GM18907 (cell line): ENCODE results near the gene MAPK11.

Experiments
- ATAC-seq: cut with Tn5 transposase; IDR thresholded peaks from one replicate; pipeline ENCODE4 v1.9.1; 2021; ENCODE audit warnings: mild to moderate bottlenecking, moderate library complexity; ENCODE audit not compliant: unreplicated experiment

MAPK11 gene

DNA sequence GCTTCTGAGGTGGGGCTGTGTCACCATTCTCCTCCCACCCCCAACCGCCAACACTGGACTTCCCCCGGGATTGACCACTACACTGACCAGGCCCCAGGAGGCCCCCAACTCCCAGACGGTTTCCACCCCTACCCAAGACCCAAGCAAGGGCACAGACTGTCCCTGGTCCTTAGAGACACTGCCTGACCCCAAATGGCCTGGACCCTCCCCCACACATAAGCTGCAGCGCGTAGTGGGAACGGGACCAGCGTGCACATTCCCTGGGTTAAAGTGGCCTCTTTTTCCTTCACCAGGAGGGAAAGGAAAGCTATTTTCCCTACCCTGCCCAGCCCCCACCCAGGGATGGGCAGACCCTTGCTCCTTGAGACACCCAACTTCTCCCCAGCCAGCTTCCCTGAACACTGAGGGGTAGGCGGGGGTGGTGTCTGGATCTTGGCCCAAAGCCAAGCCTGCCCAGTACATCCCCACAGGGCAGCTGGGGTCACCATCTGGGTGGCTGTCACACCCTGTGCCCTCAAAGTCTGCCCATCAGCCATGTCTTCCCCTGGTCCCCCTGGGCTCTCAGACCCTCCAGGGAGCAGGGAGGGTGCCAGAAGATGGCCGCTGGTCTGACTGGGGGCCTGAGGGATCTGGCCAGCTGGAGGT lies 7.1 kb downstream of the MAPK11 start:
- ATAC-seq = no peak

DNA sequence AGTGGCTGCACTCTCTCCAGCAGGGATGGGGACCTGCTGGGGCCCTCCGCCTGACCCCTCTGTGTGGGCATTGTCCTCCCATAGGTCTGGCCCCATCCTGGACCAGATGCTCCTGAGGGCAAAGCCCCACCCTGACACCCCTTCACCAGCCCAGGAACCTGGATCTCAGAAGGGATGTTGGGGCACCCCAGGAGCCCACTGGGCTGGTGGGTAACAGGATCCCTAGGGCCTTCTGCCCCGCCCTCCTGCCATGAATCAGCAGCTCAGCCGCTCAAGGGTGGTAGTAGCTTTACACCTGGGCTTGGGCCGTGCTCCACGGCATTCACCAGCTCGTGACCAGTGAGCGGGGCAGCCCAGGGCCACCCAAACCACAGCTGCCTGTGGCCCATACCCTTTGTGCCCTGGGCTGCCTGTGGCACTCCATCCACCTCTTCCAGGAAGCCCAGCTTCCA lies 7.7 kb downstream of the MAPK11 start:
- ATAC-seq = no peak

DNA sequence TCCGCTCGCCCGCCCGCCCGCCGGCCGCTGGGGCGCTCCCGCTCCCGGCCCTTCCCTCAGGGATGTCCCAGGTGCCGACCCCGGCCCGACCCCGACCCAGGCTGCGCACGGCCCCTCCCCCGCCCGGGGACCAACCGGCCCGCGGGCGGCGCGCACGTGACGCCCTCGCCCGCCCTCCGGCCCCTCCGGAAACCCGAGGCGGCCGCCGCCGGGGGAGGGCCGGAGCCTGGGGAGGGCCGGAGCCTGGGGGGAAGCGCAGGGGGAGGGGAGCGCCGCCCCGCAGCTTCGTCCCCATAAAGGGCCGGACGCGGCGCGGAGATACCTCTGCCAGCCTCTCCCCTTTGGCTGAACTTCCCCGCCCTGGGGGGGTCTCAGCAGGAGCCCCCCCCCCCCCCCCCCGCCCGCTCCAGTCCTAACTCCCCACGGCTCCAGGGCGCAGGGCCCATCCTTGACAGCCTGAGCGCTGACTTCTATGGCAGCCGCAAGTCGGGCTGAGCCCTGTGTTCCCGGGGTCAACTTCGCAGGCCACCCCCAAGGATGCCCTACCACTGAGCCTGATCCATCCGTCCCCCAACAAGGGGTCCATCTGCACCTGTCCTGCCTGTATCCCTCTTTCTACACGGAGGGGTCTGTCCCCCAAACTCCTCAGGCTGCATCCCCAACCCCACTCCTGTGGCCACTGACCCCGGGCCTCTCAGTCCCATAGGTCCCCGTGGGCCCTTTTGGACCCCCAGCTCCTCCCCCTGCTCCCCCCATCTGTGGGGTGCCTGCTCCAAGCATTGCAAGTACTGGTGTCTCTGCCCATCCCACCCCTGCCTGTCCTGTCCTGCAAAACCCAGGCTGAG lies 8.3 kb downstream of the MAPK11 start, which contains the start of gene MAPK12:
Gene MAPK12 (minus strand): TSS at position 69 of the 845 bp plus-strand sequence. CDS start 174 bp downstream, outside the sequence.
- ATAC-seq = no peak

GRCh38 chr22:50260801-50261614 lies 9.2 kb downstream of the MAPK11 start:
- no peak for ATAC-seq

DNA sequence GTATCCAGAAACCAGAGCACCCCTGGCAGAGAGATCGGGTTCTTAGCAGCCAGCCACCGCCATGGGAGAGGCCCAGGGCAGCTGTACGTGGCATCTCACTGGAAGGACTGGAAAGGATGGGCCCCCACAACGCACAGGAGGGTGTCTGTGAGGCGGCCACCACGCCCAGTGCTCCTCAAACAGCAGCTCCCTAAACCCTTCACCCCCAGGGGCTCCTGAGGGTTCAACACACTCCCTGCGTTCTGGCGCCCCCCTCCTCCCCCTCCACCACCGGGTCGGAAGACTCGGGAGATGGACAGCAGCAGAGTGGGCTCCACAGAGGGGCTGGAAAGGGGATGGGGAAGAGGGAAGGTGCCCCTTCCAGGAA lies 9.8 kb downstream of the MAPK11 start:
- no peak for ATAC-seq

- no peak for ATAC-seq
Observed at GRCh38 chr22:50259302-50259701, 10.9 kb downstream of the MAPK11 start.

DNA sequence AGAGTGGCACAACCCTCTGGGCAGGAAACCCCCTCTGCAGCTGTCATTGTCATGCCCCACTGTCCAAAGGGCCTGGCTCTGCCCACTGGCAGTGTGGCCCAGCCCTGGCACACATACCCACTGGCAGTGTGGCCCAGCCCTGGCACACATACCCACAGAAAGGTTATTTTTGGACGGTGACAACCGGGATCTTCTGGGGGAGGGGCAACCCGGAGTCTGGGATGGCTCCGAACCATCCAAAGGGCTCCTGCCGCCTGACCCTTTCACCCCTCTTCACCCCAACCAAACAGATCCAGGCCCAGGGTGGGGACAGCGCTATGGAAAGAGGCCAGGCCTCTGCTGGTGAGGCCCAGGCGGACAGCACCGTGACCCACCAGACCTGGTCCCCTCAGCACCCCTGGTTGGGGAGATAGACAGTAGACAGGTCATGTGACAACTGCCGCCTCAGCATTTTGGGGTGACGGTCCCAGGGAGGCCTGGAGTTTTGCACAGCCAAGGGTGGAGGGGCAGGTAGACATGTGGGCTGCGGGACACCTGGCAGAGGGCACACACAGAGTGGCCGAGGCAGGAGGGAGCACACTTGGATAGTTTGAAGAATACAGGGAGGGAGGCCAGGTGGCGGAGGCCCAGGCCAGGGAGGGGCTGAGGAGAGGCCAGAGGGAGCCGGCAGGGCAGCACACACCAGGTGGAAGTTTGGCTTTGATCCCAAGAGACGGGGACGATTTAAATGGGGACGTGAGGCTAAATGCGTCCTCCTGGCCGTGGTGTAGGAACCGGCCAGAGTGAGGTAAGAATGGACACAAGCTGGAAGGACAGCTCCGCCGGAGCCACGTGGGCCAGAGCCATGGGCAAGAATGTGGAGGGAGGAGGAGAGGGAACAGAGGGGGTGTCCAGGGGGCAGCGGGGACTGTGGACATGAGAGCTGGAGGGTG lies 11.6 kb downstream of the MAPK11 start:
- ATAC-seq = no peak

DNA sequence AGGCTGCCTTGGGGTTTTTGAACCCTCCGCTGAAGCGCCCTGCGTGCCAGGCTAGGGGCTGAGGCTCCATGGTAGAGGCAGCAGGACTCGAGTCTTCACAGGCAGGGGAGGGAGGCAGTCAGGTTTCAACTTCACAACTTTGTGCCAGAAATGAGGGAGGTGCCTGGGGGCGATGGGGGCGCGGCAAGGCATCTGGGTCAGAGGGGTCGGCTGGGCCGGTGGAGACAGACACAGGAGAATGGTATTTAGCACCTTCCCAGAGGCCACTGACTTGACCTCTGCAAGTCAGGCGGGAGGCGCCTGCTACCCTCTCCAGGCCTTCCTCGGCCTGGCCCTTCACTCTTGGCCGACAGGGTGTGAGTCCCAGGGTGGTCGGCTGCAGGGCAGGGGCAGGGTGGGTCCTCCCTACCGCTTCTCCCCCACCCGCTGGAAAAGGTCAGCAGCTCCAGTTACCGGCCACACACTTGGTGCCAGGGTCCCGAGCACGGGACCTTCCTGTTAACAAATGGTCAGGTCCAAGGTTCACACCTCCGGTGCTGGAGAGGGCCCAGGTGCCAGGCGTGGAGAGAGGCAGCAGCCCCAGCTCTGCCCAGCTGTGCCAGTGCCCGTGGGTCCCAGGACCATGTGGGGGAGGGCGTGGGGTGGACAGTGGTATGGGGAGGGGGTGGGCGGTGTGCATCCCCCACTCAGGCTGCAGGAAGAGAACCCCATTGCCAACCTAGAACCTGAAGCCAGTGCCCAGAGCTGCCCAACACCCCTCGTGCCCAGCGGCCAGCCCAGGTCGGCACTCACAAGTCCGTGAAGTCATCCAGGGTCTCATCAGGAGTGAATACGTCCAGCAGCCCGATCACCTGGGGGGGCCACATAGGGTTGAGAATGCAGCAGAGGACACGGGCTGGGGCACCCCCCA lies 12.5 kb downstream of the MAPK11 start:
- no peak for ATAC-seq

- ATAC-seq = no peak
Observed at GRCh38 chr22:50257041-50257440, 13.1 kb downstream of the MAPK11 start.

DNA sequence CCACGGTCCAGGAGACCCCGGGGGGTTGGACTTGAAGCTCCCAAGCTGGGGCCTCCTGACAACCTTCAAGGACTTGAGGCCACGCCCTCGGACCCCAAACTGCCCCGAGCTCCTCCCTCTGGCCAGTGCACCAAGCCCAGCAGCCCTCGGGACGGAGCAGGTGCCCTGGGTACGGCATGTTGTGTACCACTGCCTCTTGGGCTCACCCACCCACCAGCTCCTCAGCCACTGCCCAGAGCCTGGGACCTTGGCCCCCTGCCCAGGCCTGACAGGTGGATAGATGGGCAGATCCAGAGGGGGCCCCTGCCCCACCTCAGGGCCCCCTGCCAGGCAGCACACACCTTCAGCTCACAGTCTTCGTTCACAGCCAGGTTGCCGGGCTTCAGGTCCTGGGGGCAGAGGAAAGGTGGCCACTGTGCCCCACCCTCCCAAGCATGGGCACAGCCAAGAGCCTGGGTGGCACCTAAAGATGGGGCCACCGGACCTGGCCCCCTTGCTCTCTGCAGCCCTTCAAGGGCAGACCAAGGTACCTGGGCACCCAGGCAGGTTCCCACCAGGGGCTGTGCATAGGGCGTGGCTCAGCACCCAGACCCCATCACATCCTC lies 13.8 kb downstream of the MAPK11 start:
- no peak for ATAC-seq

- ATAC-seq = no peak
Observed at GRCh38 chr22:50255607-50256006, 14.6 kb downstream of the MAPK11 start.

GRCh38 chr22:50255099-50255498 lies 15.1 kb downstream of the MAPK11 start:
- ATAC-seq = no peak

DNA sequence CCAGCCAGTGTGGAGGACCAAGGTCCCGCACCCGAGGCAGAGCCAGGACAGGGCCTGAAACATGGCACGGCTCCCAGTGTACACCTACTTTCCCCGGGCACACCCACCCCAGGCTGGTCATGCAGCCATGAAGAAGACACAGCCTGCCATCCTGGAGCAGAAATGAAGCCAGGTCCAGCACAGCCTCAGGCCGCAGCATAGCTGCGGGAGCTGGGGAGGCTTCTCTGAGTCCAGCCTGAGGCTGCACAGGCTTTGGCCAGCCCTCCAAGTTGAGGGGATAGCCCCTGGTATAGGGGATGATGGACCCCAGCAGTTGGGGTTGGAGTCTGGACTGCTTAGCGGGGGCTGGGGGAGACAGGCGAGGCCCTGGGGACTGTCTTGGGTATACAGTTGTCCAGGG lies 16.2 kb downstream of the MAPK11 start:
- ATAC-seq = no peak

DNA sequence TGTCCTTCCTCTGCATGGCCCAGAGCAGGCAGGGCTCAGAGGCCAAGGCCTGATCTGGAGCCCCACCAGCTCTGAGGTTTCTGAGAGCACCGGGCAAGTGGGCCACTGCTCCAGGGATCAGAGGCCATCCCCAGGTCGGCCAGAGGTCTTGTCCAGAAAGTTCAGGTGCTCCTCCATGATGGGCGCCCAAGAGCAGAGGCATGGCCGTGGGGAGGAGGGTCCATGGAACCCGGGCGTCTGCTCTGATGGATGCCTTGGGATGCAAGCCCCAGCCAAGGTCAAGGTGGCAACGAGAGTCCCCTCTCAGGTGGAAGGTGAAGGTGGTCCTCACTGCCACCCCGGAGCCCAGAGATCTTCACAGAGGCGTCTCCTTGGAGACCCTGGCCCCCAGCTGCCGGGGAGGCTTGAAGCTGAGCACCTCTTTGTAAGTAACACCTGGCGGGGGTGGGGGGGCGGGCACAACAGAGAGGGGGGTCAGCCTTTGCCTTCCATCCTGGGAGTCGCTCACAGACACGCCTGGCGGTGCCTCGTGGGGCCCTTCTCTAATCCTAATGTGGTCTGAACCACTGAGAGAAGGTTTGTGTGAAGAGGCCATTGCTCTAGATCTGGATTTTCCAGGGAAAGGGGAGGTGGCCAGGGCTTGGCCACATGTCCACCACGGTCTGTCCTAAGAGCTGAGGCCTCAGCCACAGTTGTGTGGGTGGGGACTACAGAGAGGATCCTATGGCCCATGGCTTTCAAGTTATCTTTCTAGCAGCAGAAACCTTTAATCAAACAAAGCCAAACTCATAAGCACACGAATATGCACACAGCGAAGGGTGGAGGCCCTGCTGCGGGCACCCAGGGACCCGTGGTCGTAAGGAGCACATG lies 16.9 kb downstream of the MAPK11 start:
- no peak for ATAC-seq

DNA sequence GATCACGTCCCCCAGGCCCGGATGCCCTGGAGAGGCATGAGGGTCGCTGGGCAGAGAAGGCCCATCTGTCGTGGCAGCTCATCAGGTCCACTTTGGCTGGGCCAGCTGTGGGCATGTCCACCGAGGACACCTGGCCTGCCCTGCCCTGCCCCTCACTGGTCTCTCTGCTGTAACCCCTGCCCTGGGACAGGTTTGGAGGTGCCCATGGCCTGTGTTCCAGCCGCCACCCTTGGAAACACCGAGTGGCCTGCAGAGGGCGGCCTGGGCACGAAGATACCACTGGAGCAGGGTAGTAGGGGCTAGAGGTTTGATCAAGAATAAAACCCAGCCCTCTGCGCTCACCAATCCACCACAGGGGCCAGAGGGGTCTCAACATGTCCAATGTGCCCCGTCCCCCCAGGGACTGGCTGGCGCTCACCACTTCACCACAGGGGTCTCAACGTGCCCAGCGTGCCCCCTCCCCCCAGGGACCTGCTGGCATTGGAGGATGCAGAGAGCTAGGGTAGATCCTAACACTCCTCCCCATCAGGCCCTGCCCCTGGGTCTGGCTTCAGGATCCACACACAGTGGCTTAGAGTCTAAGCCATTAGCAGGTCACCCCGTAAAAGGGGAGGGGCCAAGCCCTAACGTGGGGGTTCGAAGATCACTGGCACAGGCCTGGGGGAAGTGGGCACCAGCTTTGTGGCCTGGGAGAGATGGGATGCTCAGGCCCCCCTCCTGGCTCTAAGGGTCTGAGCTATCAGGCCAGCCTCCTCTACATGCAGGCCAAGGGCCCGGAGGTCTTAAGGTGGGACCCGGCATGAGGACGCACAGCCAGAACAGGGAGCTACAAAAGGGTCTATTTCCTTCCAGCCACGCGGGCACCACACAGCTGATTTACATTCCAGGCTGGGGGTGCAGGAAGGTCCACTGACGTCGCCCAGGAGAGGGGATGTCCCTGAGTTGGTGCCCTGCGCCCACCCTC lies 17.8 kb downstream of the MAPK11 start:
- no peak for ATAC-seq

GRCh38 chr22:50251477-50252081 lies 18.6 kb downstream of the MAPK11 start:
- ATAC-seq = peak; percentile 3
